Fibroblast of lung (primary cell): ENCODE measurements around the gene C10orf90. TPM values are rescaled to one million over a fixed set of nuclear protein-coding genes. Genes with fewer than 3 reads are reported as not detected.

Experiments used
- DNase-seq, 2 donors: peaks; one replicate each; pipeline versions ENCODE4 v3.0.0 to v3.0.0-alpha.2; 2010; ENCODE audit warnings: low read depth in 2 of 2
- H2AFZ ChIP-seq: 2 replicates; pipeline ENCODE4 v1.5.1; 2012; ENCODE audit warnings: low read length, control low read depth, inconsistent platforms
- H3K27ac ChIP-seq: 2 replicates; pipeline ENCODE4 v1.5.1; 2011; ENCODE audit warnings: low read length, control low read depth; ENCODE audit not compliant: insufficient read depth
- H3K27me3 ChIP-seq: 2 replicates; pipeline ENCODE4 v1.5.1; 2011; ENCODE audit warnings: mild to moderate bottlenecking, low read length; ENCODE audit not compliant: control insufficient read depth, insufficient read depth
- H3K36me3 ChIP-seq: 2 replicates; pipeline ENCODE4 v1.5.1; 2011; ENCODE audit warnings: low read length; ENCODE audit not compliant: control insufficient read depth, insufficient read depth
- H3K4me1 ChIP-seq: 2 replicates; pipeline ENCODE4 v1.5.1; 2011; ENCODE audit warnings: low read length; ENCODE audit not compliant: control insufficient read depth, insufficient read depth; ENCODE audit errors: extremely low read depth
- H3K4me2 ChIP-seq: 2 replicates; pipeline ENCODE4 v1.5.1; 2011; ENCODE audit warnings: low read length, control low read depth; ENCODE audit not compliant: insufficient read depth; ENCODE audit errors: extremely low read depth
- H3K4me3 ChIP-seq, 4 experiments: fragments of 200-600 bp in 1 of 4; sonication (generic) in 1 of 4; replicated peaks in 1 of 4; 2 replicates each; pipeline ENCODE4 v1.5.1; 2011 to 2016; ENCODE audit warnings: low read length in 4 of 4, low read depth in 3 of 4, mild to moderate bottlenecking in 3 of 4, control low read depth in 2 of 4, inconsistent platforms in 1 of 4, mixed read lengths in 1 of 4; ENCODE audit not compliant: insufficient read depth in 1 of 4; ENCODE audit errors: control extremely low read depth in 1 of 4
- H3K79me2 ChIP-seq: 2 replicates; pipeline ENCODE4 v1.5.1; 2012; ENCODE audit warnings: mild to moderate bottlenecking, low read length, inconsistent platforms; ENCODE audit not compliant: control insufficient read depth, insufficient read depth
- H3K9ac ChIP-seq: 2 replicates; pipeline ENCODE4 v1.5.1; 2011; ENCODE audit warnings: mild to moderate bottlenecking, low read length, control low read depth; ENCODE audit not compliant: insufficient read depth
- H3K9me3 ChIP-seq: 2 replicates; pipeline ENCODE4 v1.5.1; 2012; ENCODE audit warnings: low read depth, low read length; ENCODE audit not compliant: control insufficient read depth, insufficient read depth
- H4K20me1 ChIP-seq: 2 replicates; pipeline ENCODE4 v1.5.1; 2011; ENCODE audit warnings: low read length; ENCODE audit not compliant: control insufficient read depth, insufficient read depth; ENCODE audit errors: extremely low read depth
- EZH2 ChIP-seq: IDR thresholded peaks from 2 replicates; pipeline ENCODE4 v1.5.1; 2012; ENCODE audit warnings: low read length, control low read depth, mild to moderate bottlenecking; ENCODE audit errors: missing control alignments
- polyA plus RNA-seq, 2 donors: library from polyadenylated mRNA; depleted of rRNA in 1 of 2; stranded (reverse) in 1 of 2; unstranded in 1 of 2; fragments of >200 nt; gene quantifications; 2 replicates each; pipeline ENCODE4 v1.2.1, GENCODE V29; 2011 to 2012; ENCODE audit warnings: missing spikeins in 1 of 2
- total RNA-seq: library from RNA; depleted of rRNA; stranded (reverse); fragments of >200 nt; gene quantifications from 2 replicates; pipeline ENCODE4 v1.2.1, GENCODE V29; 2014
- TF ChIP-seq, protein P1 (sequence below), 2 donors: IDR thresholded peaks in 1 of 2; conservative IDR thresholded peaks in 1 of 2; 1 replicate in 1 of 2; 2 replicates in 1 of 2; pipeline ENCODE4 v1.5.1; 2011 to 2012; ENCODE audit warnings: low read length in 2 of 2, control low read depth in 1 of 2, inconsistent platforms in 1 of 2, low read depth in 1 of 2, mild to moderate bottlenecking in 1 of 2

The C10orf90 gene
- total and polyA plus RNA-seq, 2 donors (not counting 1 experiment from before 2014, with no cell fraction given): 0.17 to 0.65 TPM

DNA sequence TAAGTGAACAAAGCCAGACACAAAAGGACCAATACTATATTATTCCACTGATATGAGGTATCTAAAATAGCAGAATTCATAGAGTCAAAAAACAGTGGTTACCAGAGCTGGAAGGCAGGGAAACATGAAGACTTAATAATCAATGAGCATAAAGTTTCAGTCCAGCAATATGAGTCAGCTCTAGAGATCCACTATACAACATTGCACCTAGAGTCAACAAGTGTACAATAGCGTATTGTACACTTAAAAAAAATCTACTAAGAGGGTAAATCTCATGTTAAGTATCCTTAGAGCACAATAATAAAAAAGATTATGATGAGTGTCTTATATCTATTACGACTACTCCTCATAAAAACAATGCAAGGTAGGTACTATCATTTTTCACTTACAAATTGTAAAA lies 36.1 kb downstream of the C10orf90 start:
- Histone ChIP-seq H2AFZ (no peak overlapping the region), H3K79me2 (no peaks in the 10 kb centered on the region), H3K27me3 (no peaks in the 10 kb centered on the region), H3K4me1 (no peaks in the 10 kb centered on the region), H3K36me3 (no peaks in the 10 kb centered on the region), H3K4me2 (no peak overlapping the region), H4K20me1 (no peaks in the 10 kb centered on the region), H3K9me3 (no peaks in the 10 kb centered on the region), H3K4me3 (no peak overlapping the region), H3K27ac (no peak overlapping the region), H3K9ac (no peak overlapping the region)
- no peak for TF ChIP-seq EZH2
- TF ChIP-seq, protein P1, sequence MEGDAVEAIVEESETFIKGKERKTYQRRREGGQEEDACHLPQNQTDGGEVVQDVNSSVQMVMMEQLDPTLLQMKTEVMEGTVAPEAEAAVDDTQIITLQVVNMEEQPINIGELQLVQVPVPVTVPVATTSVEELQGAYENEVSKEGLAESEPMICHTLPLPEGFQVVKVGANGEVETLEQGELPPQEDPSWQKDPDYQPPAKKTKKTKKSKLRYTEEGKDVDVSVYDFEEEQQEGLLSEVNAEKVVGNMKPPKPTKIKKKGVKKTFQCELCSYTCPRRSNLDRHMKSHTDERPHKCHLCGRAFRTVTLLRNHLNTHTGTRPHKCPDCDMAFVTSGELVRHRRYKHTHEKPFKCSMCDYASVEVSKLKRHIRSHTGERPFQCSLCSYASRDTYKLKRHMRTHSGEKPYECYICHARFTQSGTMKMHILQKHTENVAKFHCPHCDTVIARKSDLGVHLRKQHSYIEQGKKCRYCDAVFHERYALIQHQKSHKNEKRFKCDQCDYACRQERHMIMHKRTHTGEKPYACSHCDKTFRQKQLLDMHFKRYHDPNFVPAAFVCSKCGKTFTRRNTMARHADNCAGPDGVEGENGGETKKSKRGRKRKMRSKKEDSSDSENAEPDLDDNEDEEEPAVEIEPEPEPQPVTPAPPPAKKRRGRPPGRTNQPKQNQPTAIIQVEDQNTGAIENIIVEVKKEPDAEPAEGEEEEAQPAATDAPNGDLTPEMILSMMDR (conservative IDR thresholded peaks at IDR 0.05 in 1 of 2, IDR thresholded peaks at IDR 0.05 in 1 of 2; ENCODE audit: low read depth in 1 of 2, low read length in 2 of 2): no peak
- no peak for DNase-seq

DNA sequence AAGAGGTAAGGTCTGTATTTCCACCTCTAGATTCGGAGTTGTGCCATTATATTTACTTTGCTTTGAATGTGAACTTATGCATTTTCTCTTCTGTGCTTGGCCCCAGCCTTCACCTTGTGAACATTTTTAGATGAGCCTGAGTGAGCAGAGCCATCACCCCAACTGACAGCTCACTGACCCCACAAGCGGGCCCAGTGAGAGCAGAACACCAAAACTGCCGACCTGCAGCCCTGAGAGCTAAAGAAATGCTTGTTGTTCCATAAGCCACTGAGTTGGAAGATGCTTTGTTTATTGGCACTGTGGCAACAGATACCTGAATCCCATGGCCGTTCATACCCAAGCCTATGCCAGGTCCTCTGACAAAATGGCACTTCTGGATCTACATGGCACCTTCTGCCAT lies 37.8 kb downstream of the C10orf90 start:
- DNase-seq: no peak
- TF ChIP-seq, protein P1 (conservative IDR thresholded peaks at IDR 0.05 in 1 of 2, IDR thresholded peaks at IDR 0.05 in 1 of 2; ENCODE audit: low read depth in 1 of 2, low read length in 2 of 2): no peak
- no peak for TF ChIP-seq EZH2
- Histone ChIP-seq H3K36me3 (no peaks in the 10 kb centered on the region), H3K4me3 (no peak overlapping the region), H3K9me3 (no peaks in the 10 kb centered on the region), H3K4me1 (no peaks in the 10 kb centered on the region), H4K20me1 (no peaks in the 10 kb centered on the region), H3K79me2 (no peaks in the 10 kb centered on the region), H3K9ac (no peak overlapping the region), H3K4me2 (no peak overlapping the region), H2AFZ (no peak overlapping the region), H3K27me3 (no peaks in the 10 kb centered on the region), H3K27ac (no peak overlapping the region)

DNA sequence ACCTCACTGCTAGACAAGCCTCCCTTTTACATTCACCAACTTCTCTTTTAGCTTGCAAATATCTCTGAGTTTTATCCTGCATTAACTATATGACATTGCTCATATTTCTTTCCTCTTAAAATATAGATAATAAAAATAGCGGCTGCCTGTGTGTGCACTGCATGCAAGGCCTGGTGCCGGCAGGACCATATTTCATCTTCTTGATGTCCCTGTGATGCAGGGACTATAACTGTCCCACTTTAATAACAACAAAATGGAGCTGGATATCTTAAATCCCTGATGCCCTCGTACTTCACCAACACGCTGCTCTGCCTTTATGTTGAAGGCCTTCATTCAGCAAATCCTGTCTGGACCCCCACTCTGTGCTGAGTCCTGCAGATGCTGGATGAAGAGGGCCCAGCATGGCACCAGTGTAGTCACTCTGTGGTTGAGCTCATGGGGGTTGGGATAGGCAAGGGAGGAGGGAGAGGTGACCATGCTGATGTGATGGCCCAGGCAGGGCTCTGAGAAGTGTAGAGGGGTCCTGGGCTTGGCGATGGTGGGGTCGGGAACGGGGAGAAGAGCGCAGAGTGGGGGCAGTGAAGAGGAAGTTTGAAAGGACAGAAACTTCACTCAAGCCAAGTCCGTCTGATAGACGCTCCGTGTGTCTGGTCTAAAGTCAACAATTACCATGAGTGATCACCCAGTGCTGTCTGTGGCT lies 40.4 kb downstream of the C10orf90 start:
- H3K9me3 ChIP-seq: no peaks in the 10 kb centered on the region

More for the DNA sequence above, 40.4 kb downstream of the C10orf90 start:
- Histone ChIP-seq H3K9ac (no peak overlapping the region), H3K79me2 (no peaks in the 10 kb centered on the region), H3K4me1 (no peaks in the 10 kb centered on the region), H2AFZ (no peak overlapping the region), H4K20me1 (no peaks in the 10 kb centered on the region), H3K4me3 (no peak overlapping the region), H3K4me2 (no peak overlapping the region), H3K36me3 (no peaks in the 10 kb centered on the region), H3K27me3 (no peaks in the 10 kb centered on the region), H3K27ac (no peak overlapping the region)
- TF ChIP-seq EZH2: no peak
- TF ChIP-seq, protein P1 (conservative IDR thresholded peaks at IDR 0.05 in 1 of 2, IDR thresholded peaks at IDR 0.05 in 1 of 2; ENCODE audit: low read depth in 1 of 2, low read length in 2 of 2): no peak
- DNase-seq: no peak
